CD4-positive, alpha-beta T cell (primary cell): Measurements from ENCODE around the gene NOC4L. TPM values are rescaled to one million over a fixed set of nuclear protein-coding genes. Genes with fewer than 3 reads are reported as not detected.
"Not testable (repeated sequence)": the region's sequence is repeated elsewhere in the genome, so short reads cannot be mapped to it uniquely, and the experiment has no call there.

Experiments
- ATAC-seq: fragments of 200-7000 bp; cut with Tn5 transposase; one replicate; pipeline ENCODE4 v1.10.0; 2022; ENCODE audit warnings: mild to moderate bottlenecking; ENCODE audit not compliant: poor library complexity
- CTCF ChIA-PET: fragments of 350-600 bp; sonication (Branson Sonifier 250); formaldehyde crosslinking; loops from one replicate; lab custom pipeline; 2021; ENCODE audit warnings: antibody characterized with exemption, inconsistent platforms; lab: Charles Lee
- POLR2A ChIA-PET: fragments of 350-600 bp; sonication (Branson Sonifier 250); formaldehyde crosslinking; loops from one replicate; lab custom pipeline; 2021; ENCODE audit warnings: antibody characterized with exemption, inconsistent platforms; lab: Charles Lee
- DNase-seq, 14 experiments: peaks; one replicate each; pipeline ENCODE4 v3.0.0-alpha.2; 2013 to 2020; ENCODE audit warnings: mixed read lengths in 2 of 14
- H3K27ac ChIP-seq, 2 donors: one replicate each; pipeline versions ENCODE4 v1.5.1 to v1.7.0; 2013; ENCODE audit warnings: low read length in 2 of 2, low read depth in 1 of 2, mild to moderate bottlenecking in 1 of 2
- H3K27me3 ChIP-seq, 2 experiments: 1 replicate in 1 of 2; 2 replicates in 1 of 2; pipeline versions ENCODE4 v1.6.1 to v1.7.0; 2013; ENCODE audit warnings: low read length in 2 of 2, control low read depth in 1 of 2, mild to moderate bottlenecking in 1 of 2, moderate library complexity in 1 of 2; ENCODE audit not compliant: insufficient read depth in 2 of 2, control insufficient read depth in 1 of 2
- H3K36me3 ChIP-seq: one replicate; pipeline ENCODE4 v1.6.1; 2013; ENCODE audit warnings: low read length, control low read depth; ENCODE audit not compliant: insufficient read depth
- H3K4me1 ChIP-seq: one replicate; pipeline ENCODE4 v1.6.1; 2013; ENCODE audit warnings: low read length, control low read depth; ENCODE audit not compliant: insufficient read depth
- H3K4me3 ChIP-seq: one replicate; pipeline ENCODE4 v1.5.1; 2013; ENCODE audit warnings: mild to moderate bottlenecking, low read length, moderate library complexity
- H3K9me3 ChIP-seq, 2 experiments: 1 replicate in 1 of 2; 2 replicates in 1 of 2; pipeline versions ENCODE4 v1.6.1 to v1.7.0; 2013; ENCODE audit warnings: low read length in 2 of 2, mild to moderate bottlenecking in 2 of 2, control low read depth in 1 of 2, moderate library complexity in 1 of 2; ENCODE audit not compliant: control insufficient read depth in 1 of 2, insufficient read depth in 1 of 2
- H3K27ac Mint-ChIP-seq: one replicate; pipeline ENCODE4 v1.8.0; 2020; ENCODE audit warnings: mixed read lengths
- H3K27me3 Mint-ChIP-seq: one replicate; pipeline ENCODE4 v1.8.0; 2021; ENCODE audit warnings: mixed read lengths
- H3K36me3 Mint-ChIP-seq: one replicate; pipeline ENCODE4 v1.8.0; 2021; ENCODE audit warnings: low read depth, mixed read lengths
- H3K4me1 Mint-ChIP-seq: one replicate; pipeline ENCODE4 v1.8.0; 2021; ENCODE audit warnings: low read depth, mixed read lengths
- H3K4me3 Mint-ChIP-seq: one replicate; pipeline ENCODE4 v1.8.0; 2020; ENCODE audit warnings: mild to moderate bottlenecking, mixed read lengths
- H3K9me3 Mint-ChIP-seq: one replicate; pipeline ENCODE4 v1.8.0; 2020; ENCODE audit warnings: mixed read lengths
- intact Hi-C, 2 experiments: fragments of 100-400 bp; cut with DNase I in 1 of 2; cut with micrococcal nuclease in 1 of 2; formaldehyde crosslinking; loops; one replicate each; pipeline versions ENCODE4 v1.15.1 to v1.9.0; 2023 to 2025; cut with DNase I, micrococcal nuclease
- total RNA-seq, 174 experiments: library from RNA in 2 of 174; stranded (reverse) in 2 of 174; gene quantifications; one replicate each; pipeline ENCODE4 v1.2.3 and lab custom pipeline; 2021 to 2026
- TF ChIP-seq, protein P1 (sequence below): fragments of 200-600 bp; IDR thresholded peaks from one replicate; pipeline ENCODE4 v1.8.0; 2022; ENCODE audit warnings: antibody characterized with exemption, mild to moderate bottlenecking

The NOC4L gene
- total RNA-seq, 2 experiments from 2014 or later, result 21.8 to 22.3 TPM

GRCh38 chr12:132100306-132101065 is 43.8 kb upstream of the NOC4L start:
- ATAC-seq (no peak), DNase-seq (no peak)
- Histone ChIP-seq H3K4me1 (peaks cover 5% of the 10 kb centered on the region), H3K27ac (no peak overlapping the region), H3K4me3 (no peak overlapping the region), H3K9me3 (peaks cover 3 to 8% of the 10 kb centered on the region in 2 experiments), H3K27me3 (no peaks in the 10 kb centered on the region), H3K36me3 (peaks cover 7% of the 10 kb centered on the region)
- ChIA-PET CTCF (interaction anchor here (1.2 kb wide), 1 partner anchor 20 kb away, joined by 3 read pairs; no protein-coding TSS in a partner anchor), POLR2A (no interaction called here)
- intact Hi-C loops, result no loop called here
- H3K36me3 Mint-ChIP-seq, result peaks cover 39% of the 10 kb centered on the region
- H3K4me1 Mint-ChIP-seq, result peaks cover 21% of the 10 kb centered on the region
- no peak overlapping the region for H3K27ac Mint-ChIP-seq
- TF ChIP-seq, protein P1, sequence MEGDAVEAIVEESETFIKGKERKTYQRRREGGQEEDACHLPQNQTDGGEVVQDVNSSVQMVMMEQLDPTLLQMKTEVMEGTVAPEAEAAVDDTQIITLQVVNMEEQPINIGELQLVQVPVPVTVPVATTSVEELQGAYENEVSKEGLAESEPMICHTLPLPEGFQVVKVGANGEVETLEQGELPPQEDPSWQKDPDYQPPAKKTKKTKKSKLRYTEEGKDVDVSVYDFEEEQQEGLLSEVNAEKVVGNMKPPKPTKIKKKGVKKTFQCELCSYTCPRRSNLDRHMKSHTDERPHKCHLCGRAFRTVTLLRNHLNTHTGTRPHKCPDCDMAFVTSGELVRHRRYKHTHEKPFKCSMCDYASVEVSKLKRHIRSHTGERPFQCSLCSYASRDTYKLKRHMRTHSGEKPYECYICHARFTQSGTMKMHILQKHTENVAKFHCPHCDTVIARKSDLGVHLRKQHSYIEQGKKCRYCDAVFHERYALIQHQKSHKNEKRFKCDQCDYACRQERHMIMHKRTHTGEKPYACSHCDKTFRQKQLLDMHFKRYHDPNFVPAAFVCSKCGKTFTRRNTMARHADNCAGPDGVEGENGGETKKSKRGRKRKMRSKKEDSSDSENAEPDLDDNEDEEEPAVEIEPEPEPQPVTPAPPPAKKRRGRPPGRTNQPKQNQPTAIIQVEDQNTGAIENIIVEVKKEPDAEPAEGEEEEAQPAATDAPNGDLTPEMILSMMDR, result no peak
- H3K27me3 Mint-ChIP-seq, result no peaks in the 10 kb centered on the region
- no peak overlapping the region for H3K4me3 Mint-ChIP-seq
- H3K9me3 Mint-ChIP-seq, result peaks cover 7% of the 10 kb centered on the region

GRCh38 chr12:132102297-132102696 is 42.0 kb upstream of the NOC4L start:
- DNase-seq (no peak), ATAC-seq (no peak)
- Histone ChIP-seq H3K4me1 (no peaks in the 10 kb centered on the region), H3K4me3 (no peak overlapping the region), H3K36me3 (peaks cover 7% of the 10 kb centered on the region), H3K27ac (no peak overlapping the region), H3K9me3 (no peaks in the 10 kb centered on the region), H3K27me3 (no peaks in the 10 kb centered on the region)
- Mint-ChIP-seq H3K4me1 (peaks cover 4% of the 10 kb centered on the region), H3K4me3 (no peak overlapping the region), H3K9me3 (no peaks in the 10 kb centered on the region), H3K27me3 (no peaks in the 10 kb centered on the region), H3K36me3 (peaks cover 22% of the 10 kb centered on the region), H3K27ac (no peak overlapping the region)
- ChIA-PET CTCF (no interaction called here), POLR2A (no interaction called here)
- intact Hi-C loops, result no loop called here
- TF ChIP-seq, protein P1, result no peak

GRCh38 chr12:132103072-132103471 is 41.2 kb upstream of the NOC4L start:
- ATAC-seq, H3K27ac ChIP-seq, H3K27ac Mint-ChIP-seq, intact Hi-C loops, H3K9me3 Mint-ChIP-seq, H3K4me3 ChIP-seq, H3K4me1 Mint-ChIP-seq, H3K36me3 ChIP-seq, DNase-seq, H3K9me3 ChIP-seq, H3K4me1 ChIP-seq, CTCF ChIA-PET, POLR2A ChIA-PET, H3K27me3 ChIP-seq, H3K4me3 Mint-ChIP-seq, H3K27me3 Mint-ChIP-seq: not testable (repeated sequence)
- H3K36me3 Mint-ChIP-seq, result peaks cover 22% of the 10 kb centered on the region
